Neural crest cell (in vitro differentiated cells): ENCODE results near the gene RPTOR. TPM values are rescaled to one million over a fixed set of nuclear protein-coding genes. Genes with fewer than 3 reads are reported as not detected.

ENCODE experiments used
- DNase-seq: peaks from one replicate; pipeline ENCODE4 v3.0.0; 2021; ENCODE audit warnings: low read depth, mixed read lengths, low spot score
- H3K27ac Mint-ChIP-seq: one replicate; pipeline ENCODE4 v1.8.0; 2021; ENCODE audit warnings: mild to moderate bottlenecking, mixed read lengths; ENCODE audit not compliant: unreplicated experiment
- H3K27me3 Mint-ChIP-seq: 2 replicates; pipeline ENCODE4 v1.8.0; 2021; ENCODE audit warnings: low read depth, mild to moderate bottlenecking, mixed read lengths
- H3K36me3 Mint-ChIP-seq: 2 replicates; pipeline ENCODE4 v1.8.0; 2021; ENCODE audit warnings: low read depth, mild to moderate bottlenecking, mixed read lengths
- H3K4me1 Mint-ChIP-seq: 2 replicates; pipeline ENCODE4 v1.8.0; 2021; ENCODE audit warnings: mixed read lengths
- H3K4me3 Mint-ChIP-seq: one replicate; pipeline ENCODE4 v1.8.0; 2021; ENCODE audit warnings: mild to moderate bottlenecking, mixed read lengths
- H3K9me3 Mint-ChIP-seq: 2 replicates; pipeline ENCODE4 v1.8.0; 2021; ENCODE audit warnings: mixed read lengths
- total RNA-seq: library from RNA; stranded (reverse); gene quantifications from 2 replicates; pipeline ENCODE4 v1.2.1, GENCODE V29; 2021
- TF ChIP-seq, protein P1 (sequence below): fragments of 200-600 bp; sonication (generic); conservative IDR thresholded peaks from 2 replicates; pipeline ENCODE4 v1.5.0; 2021; ENCODE audit warnings: antibody characterized with exemption, mild to moderate bottlenecking

RPTOR gene
- total RNA-seq, 1 donor from 2014 or later: 41.1 TPM

GRCh38 chr17:80657561-80657960 lies 112.9 kb downstream of the RPTOR start:
- peaks cover 3% of the 10 kb centered on the region for H3K27me3 Mint-ChIP-seq
- H3K4me1 Mint-ChIP-seq: peaks cover 27% of the 10 kb centered on the region
- H3K4me3 Mint-ChIP-seq: no peak overlapping the region
- TF ChIP-seq, protein P1, sequence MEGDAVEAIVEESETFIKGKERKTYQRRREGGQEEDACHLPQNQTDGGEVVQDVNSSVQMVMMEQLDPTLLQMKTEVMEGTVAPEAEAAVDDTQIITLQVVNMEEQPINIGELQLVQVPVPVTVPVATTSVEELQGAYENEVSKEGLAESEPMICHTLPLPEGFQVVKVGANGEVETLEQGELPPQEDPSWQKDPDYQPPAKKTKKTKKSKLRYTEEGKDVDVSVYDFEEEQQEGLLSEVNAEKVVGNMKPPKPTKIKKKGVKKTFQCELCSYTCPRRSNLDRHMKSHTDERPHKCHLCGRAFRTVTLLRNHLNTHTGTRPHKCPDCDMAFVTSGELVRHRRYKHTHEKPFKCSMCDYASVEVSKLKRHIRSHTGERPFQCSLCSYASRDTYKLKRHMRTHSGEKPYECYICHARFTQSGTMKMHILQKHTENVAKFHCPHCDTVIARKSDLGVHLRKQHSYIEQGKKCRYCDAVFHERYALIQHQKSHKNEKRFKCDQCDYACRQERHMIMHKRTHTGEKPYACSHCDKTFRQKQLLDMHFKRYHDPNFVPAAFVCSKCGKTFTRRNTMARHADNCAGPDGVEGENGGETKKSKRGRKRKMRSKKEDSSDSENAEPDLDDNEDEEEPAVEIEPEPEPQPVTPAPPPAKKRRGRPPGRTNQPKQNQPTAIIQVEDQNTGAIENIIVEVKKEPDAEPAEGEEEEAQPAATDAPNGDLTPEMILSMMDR: no peak
- H3K9me3 Mint-ChIP-seq: peaks cover 2% of the 10 kb centered on the region
- peaks cover 11% of the 10 kb centered on the region for H3K36me3 Mint-ChIP-seq
- no peak overlapping the region for H3K27ac Mint-ChIP-seq
- DNase-seq: no peak

GRCh38 chr17:80658821-80659220 lies 114.2 kb downstream of the RPTOR start:
- H3K4me3 Mint-ChIP-seq: no peak overlapping the region
- TF ChIP-seq, protein P1: no peak
- H3K9me3 Mint-ChIP-seq: peaks cover 2% of the 10 kb centered on the region
- no peak overlapping the region for H3K27ac Mint-ChIP-seq
- no peak for DNase-seq
- H3K36me3 Mint-ChIP-seq: peaks cover 11% of the 10 kb centered on the region
- peaks cover 31% of the 10 kb centered on the region for H3K4me1 Mint-ChIP-seq
- peaks cover 3% of the 10 kb centered on the region for H3K27me3 Mint-ChIP-seq

- H3K9me3 Mint-ChIP-seq: peaks cover 2% of the 10 kb centered on the region
- H3K27me3 Mint-ChIP-seq: peaks cover 3% of the 10 kb centered on the region
- H3K4me1 Mint-ChIP-seq: peaks cover 38% of the 10 kb centered on the region
- no peak overlapping the region for H3K4me3 Mint-ChIP-seq
- no peak for DNase-seq
- H3K36me3 Mint-ChIP-seq: peaks cover 11% of the 10 kb centered on the region
- TF ChIP-seq, protein P1: no peak
- H3K27ac Mint-ChIP-seq: no peak overlapping the region
These were observed 115.0 kb downstream of the RPTOR start for GRCh38 chr17:80659651-80660050.

- Mint-ChIP-seq H3K36me3 (peaks cover 9% of the 10 kb centered on the region), H3K4me3 (no peak overlapping the region), H3K27me3 (peaks cover 3% of the 10 kb centered on the region), H3K9me3 (peaks cover 2% of the 10 kb centered on the region), H3K27ac (no peak overlapping the region), H3K4me1 (peaks cover 43% of the 10 kb centered on the region)
- TF ChIP-seq, protein P1: no peak
- no peak for DNase-seq
These were observed 116.0 kb downstream of the RPTOR start for GRCh38 chr17:80660527-80661198.

GRCh38 chr17:80662557-80662956 lies 117.9 kb downstream of the RPTOR start:
- Mint-ChIP-seq H3K36me3 (peaks cover 5% of the 10 kb centered on the region), H3K27me3 (no peaks in the 10 kb centered on the region), H3K4me1 (peaks cover 45% of the 10 kb centered on the region), H3K4me3 (no peak overlapping the region), H3K9me3 (peaks cover 2% of the 10 kb centered on the region), H3K27ac (peak overlapping the region; percentile 35)
- DNase-seq: no peak
- TF ChIP-seq, protein P1: no peak
